Endodermal cell (in vitro differentiated cells): ENCODE measurements around the gene SF3A2. TPM values are rescaled to one million over a fixed set of nuclear protein-coding genes. Genes with fewer than 3 reads are reported as not detected.

Experiments used
- DNase-seq: peaks from one replicate; pipeline ENCODE4 v3.0.0-alpha.2; 2017
- H3K27ac ChIP-seq: 2 replicates; pipeline ENCODE4 v1.5.1; 2013; ENCODE audit warnings: mild to moderate bottlenecking, low read depth, low read length, moderate library complexity
- H3K27me3 ChIP-seq: 2 replicates; pipeline ENCODE4 v1.6.1; 2013; ENCODE audit warnings: mild to moderate bottlenecking, low read length, moderate library complexity; ENCODE audit not compliant: insufficient read depth, control insufficient read depth, poor library complexity, severe bottlenecking
- H3K36me3 ChIP-seq: 2 replicates; pipeline ENCODE4 v1.7.0; 2013; ENCODE audit warnings: mild to moderate bottlenecking, low read length, moderate library complexity; ENCODE audit not compliant: control insufficient read depth, insufficient read depth
- H3K4me1 ChIP-seq: one replicate; pipeline ENCODE4 v1.7.0; 2013; ENCODE audit warnings: low read length; ENCODE audit not compliant: control insufficient read depth, insufficient read depth
- H3K4me3 ChIP-seq: 2 replicates; pipeline ENCODE4 v1.5.1; 2013; ENCODE audit warnings: mild to moderate bottlenecking, low read length, moderate library complexity
- H3K9ac ChIP-seq: 2 replicates; pipeline ENCODE4 v1.6.1; 2013; ENCODE audit warnings: mild to moderate bottlenecking, low read length, moderate library complexity; ENCODE audit not compliant: poor library complexity, severe bottlenecking; ENCODE audit errors: extremely low read depth
- H3K9me3 ChIP-seq: 2 replicates; pipeline ENCODE4 v1.6.1; 2013; ENCODE audit warnings: mild to moderate bottlenecking, low read length, moderate library complexity; ENCODE audit not compliant: control insufficient read depth
- H3K27ac Mint-ChIP-seq: 2 replicates; pipeline ENCODE4 v1.8.0; 2020; ENCODE audit warnings: mixed read lengths
- H3K27me3 Mint-ChIP-seq: 2 replicates; pipeline ENCODE4 v1.8.0; 2021; ENCODE audit warnings: mild to moderate bottlenecking, mixed read lengths; ENCODE audit not compliant: insufficient read depth
- H3K36me3 Mint-ChIP-seq: 2 replicates; pipeline ENCODE4 v1.8.0; 2020; ENCODE audit warnings: low read depth, mixed read lengths
- H3K4me1 Mint-ChIP-seq: 2 replicates; pipeline ENCODE4 v1.8.0; 2020; ENCODE audit warnings: mixed read lengths
- H3K4me3 Mint-ChIP-seq: 2 replicates; pipeline ENCODE4 v1.8.0; 2020; ENCODE audit warnings: mild to moderate bottlenecking, moderate library complexity, mixed read lengths
- H3K9me3 Mint-ChIP-seq: 2 replicates; pipeline ENCODE4 v1.8.0; 2020; ENCODE audit warnings: mild to moderate bottlenecking, mixed read lengths
- CTCF ChIP-seq: fragments of 200-600 bp; sonication (generic); conservative IDR thresholded peaks from 2 replicates; pipeline ENCODE4 v1.5.0; 2021; ENCODE audit warnings: antibody characterized with exemption, mild to moderate bottlenecking
- WGBS, 2 experiments: methylation state at CpG; one replicate each; pipeline versions ENCODE4 v1.1.5 to v1.1.7; 2013; ENCODE audit warnings: missing lambda C conversion rate in 2 of 2, mixed read lengths in 1 of 2; ENCODE audit not compliant: insufficient coverage in 1 of 2, insufficient read length in 1 of 2; 5-methylcytosine and 5-hydroxymethylcytosine counted together
- total RNA-seq, 2 donors: library from RNA; stranded (reverse); fragmentation: NEBNext Ultra II Directional in 1 of 2; extraction: Animal tissue kit (Norgen Biotek cat#: 25700) in 1 of 2; gene quantifications; 2 replicates in 1 of 2; 3 replicates in 1 of 2; pipeline ENCODE4 v1.2.1, GENCODE V29; 2021

Gene SF3A2
- total RNA-seq, 2 donors from 2014 or later: 126 to 132 TPM

- Histone ChIP-seq H3K27ac (no peak overlapping the region), H3K9ac (no peak overlapping the region), H3K4me1 (no peaks in the 10 kb centered on the region), H3K27me3 (peaks cover 16% of the 10 kb centered on the region), H3K36me3 (no peaks in the 10 kb centered on the region), H3K9me3 (no peaks in the 10 kb centered on the region), H3K4me3 (peak overlapping the region; percentile 73)
- TF ChIP-seq CTCF: no peak
- Mint-ChIP-seq H3K27ac (no peak overlapping the region), H3K4me1 (peaks cover 3% of the 10 kb centered on the region), H3K36me3 (peaks cover 4% of the 10 kb centered on the region), H3K9me3 (no peaks in the 10 kb centered on the region), H3K27me3 (peaks cover 10% of the 10 kb centered on the region), H3K4me3 (peak overlapping the region; percentile 54)
- 51 to 61% methylated on average over 6 to 18 of the region's 18 CpGs for WGBS, 2 experiments
- DNase-seq: no peak
Measured at GRCh38 chr19:2252797-2253105, 16.1 kb downstream of the SF3A2 start.

GRCh38 chr19:2253106-2254063 lies 16.8 kb downstream of the SF3A2 start:
- WGBS, 2 experiments: 6 to 11% methylated on average over 38 to 77 of the region's 77 CpGs
- H3K9me3 Mint-ChIP-seq: no peaks in the 10 kb centered on the region
- Histone ChIP-seq H3K4me3 (peak overlapping the region; percentile 73), H3K36me3 (no peaks in the 10 kb centered on the region), H3K4me1 (no peaks in the 10 kb centered on the region), H3K9me3 (no peaks in the 10 kb centered on the region), H3K27ac (no peak overlapping the region), H3K27me3 (peaks cover 16% of the 10 kb centered on the region), H3K9ac (no peak overlapping the region)
- DNase-seq: peak; percentile 86
- H3K36me3 Mint-ChIP-seq: peaks cover 3% of the 10 kb centered on the region
- peak overlapping the region; percentile 74 for H3K27ac Mint-ChIP-seq
- TF ChIP-seq CTCF: peak; percentile 70
- peaks cover 10% of the 10 kb centered on the region for H3K27me3 Mint-ChIP-seq
- peak overlapping the region; percentile 54 for H3K4me3 Mint-ChIP-seq
- peaks cover 3% of the 10 kb centered on the region for H3K4me1 Mint-ChIP-seq

- H3K9me3 Mint-ChIP-seq: no peaks in the 10 kb centered on the region
- Histone ChIP-seq H3K9me3 (no peaks in the 10 kb centered on the region), H3K9ac (no peak overlapping the region), H3K27ac (no peak overlapping the region), H3K27me3 (peaks cover 16% of the 10 kb centered on the region), H3K4me3 (peak overlapping the region; percentile 73), H3K4me1 (no peaks in the 10 kb centered on the region), H3K36me3 (no peaks in the 10 kb centered on the region)
- peaks cover 3% of the 10 kb centered on the region for H3K4me1 Mint-ChIP-seq
- H3K4me3 Mint-ChIP-seq: peak overlapping the region; percentile 54
- H3K27ac Mint-ChIP-seq: peak overlapping the region; percentile 74
- peak; percentile 94 for DNase-seq
- WGBS, 2 experiments: 43 to 61% methylated on average over 6 to 19 of the region's 20 CpGs
- peaks cover 10% of the 10 kb centered on the region for H3K27me3 Mint-ChIP-seq
- no peaks in the 10 kb centered on the region for H3K36me3 Mint-ChIP-seq
- TF ChIP-seq CTCF: peak; percentile 82
Measured at GRCh38 chr19:2254064-2254872, 17.6 kb downstream of the SF3A2 start.
